PC-9 (cell line): ENCODE data around the gene C18orf63. TPM values are rescaled to one million over a fixed set of nuclear protein-coding genes. Genes with fewer than 3 reads are reported as not detected.

ENCODE experiments used
- BruUV-seq: library from RNA; stranded (reverse); fragments of 400-500 nt; replicated peaks from 2 replicates; lab custom pipeline; 2021; lab: Mats Ljungman, UMichigan
- CTCF ChIA-PET: fragments of 300-600 bp; sonication (Branson Sonifier 250); formaldehyde crosslinking; loops from one replicate; lab custom pipeline; 2022; ENCODE audit warnings: antibody characterized with exemption; lab: Charles Lee
- POLR2A ChIA-PET: fragments of 300-600 bp; sonication (Branson Sonifier 250); formaldehyde crosslinking; loops from one replicate; lab custom pipeline; 2022; ENCODE audit warnings: antibody characterized with exemption; ENCODE audit not compliant: unreplicated experiment; lab: Charles Lee
- DNase-seq, 2 experiments: peaks; one replicate each; pipeline versions ENCODE4 v3.0.0 to v3.0.0-alpha.2; 2015 to 2022; ENCODE audit warnings: mixed read lengths in 1 of 2
- H2AFZ ChIP-seq: fragments of 200-600 bp; sonication (generic); 2 replicates; pipeline ENCODE4 v1.8.1; 2017; ENCODE audit warnings: antibody characterized with exemption
- H3F3A ChIP-seq: fragments of 200-600 bp; sonication (generic); 2 replicates; pipeline ENCODE4 v1.8.1; 2017; ENCODE audit warnings: antibody characterized with exemption, mild to moderate bottlenecking, low read depth; ENCODE audit not compliant: insufficient read depth
- H3K27ac ChIP-seq: fragments of 200-600 bp; sonication (generic); 2 replicates; pipeline ENCODE4 v1.6.1; 2016; ENCODE audit warnings: mixed run types
- H3K27me3 ChIP-seq: fragments of 200-600 bp; sonication (generic); 2 replicates; pipeline ENCODE4 v1.6.1; 2016; ENCODE audit warnings: low read depth, mixed run types; ENCODE audit not compliant: insufficient read depth
- H3K36me3 ChIP-seq: fragments of 200-600 bp; sonication (generic); 2 replicates; pipeline ENCODE4 v1.6.1; 2016; ENCODE audit warnings: low read depth, mixed run types
- H3K4me1 ChIP-seq: fragments of 200-600 bp; sonication (generic); replicated peaks from 2 replicates; pipeline ENCODE4 v1.6.1; 2016; ENCODE audit warnings: mixed run types; ENCODE audit not compliant: insufficient read depth
- H3K4me2 ChIP-seq: fragments of 200-600 bp; sonication (generic); 2 replicates; pipeline ENCODE4 v1.6.1; 2017; ENCODE audit warnings: mixed run types
- H3K4me3 ChIP-seq: fragments of 200-600 bp; sonication (generic); 2 replicates; pipeline ENCODE4 v1.6.1; 2016; ENCODE audit warnings: mixed run types
- H3K79me2 ChIP-seq: fragments of 200-600 bp; sonication (generic); 2 replicates; pipeline ENCODE4 v1.6.1; 2017; ENCODE audit warnings: low read depth, mixed run types
- H3K9me2 ChIP-seq: fragments of 200-600 bp; sonication (generic); 2 replicates; pipeline ENCODE4 v1.8.1; 2017; ENCODE audit warnings: mild to moderate bottlenecking; ENCODE audit not compliant: insufficient read depth
- H3K9me3 ChIP-seq: fragments of 200-600 bp; sonication (generic); 2 replicates; pipeline ENCODE4 v1.8.1; 2016; ENCODE audit warnings: low read depth; ENCODE audit not compliant: insufficient read depth
- H4K20me1 ChIP-seq: fragments of 200-600 bp; sonication (generic); 2 replicates; pipeline ENCODE4 v1.8.1; 2017; ENCODE audit not compliant: insufficient read depth
- CTCF ChIP-seq: fragments of 200-600 bp; sonication (generic); conservative IDR thresholded peaks from 2 replicates; pipeline ENCODE4 v1.6.1; 2017; ENCODE audit warnings: mixed run types, antibody characterized with exemption, mild to moderate bottlenecking, moderate library complexity
- EZH2 ChIP-seq: fragments of 200-600 bp; sonication (generic); IDR thresholded peaks from 2 replicates; pipeline ENCODE4 v1.8.0; 2017; ENCODE audit warnings: antibody characterized with exemption, low read depth
- intact Hi-C: fragments of 100-400 bp; cut with micrococcal nuclease; formaldehyde crosslinking; loops from one replicate; pipeline ENCODE4 v1.10.0; 2022; ENCODE audit not compliant: unreplicated experiment
- total RNA-seq: library from RNA; stranded (reverse); gene quantifications from 2 replicates; pipeline ENCODE4 v1.2.3, GENCODE V29; 2021

Gene C18orf63
- total RNA-seq, 1 experiment from 2014 or later: not detected

GRCh38 chr18:74268933-74269620 lies 46.6 kb upstream of the C18orf63 start:
- no peaks in the 10 kb centered on the region for H3K4me1 ChIP-seq
- ChIA-PET CTCF (no interaction called here), POLR2A (no interaction called here)
- no TSS peak for BruUV-seq
- H3K27me3 ChIP-seq: no peaks in the 10 kb centered on the region
- peaks cover 6% of the 10 kb centered on the region; the same call in 1 of the 2 replicates for H3F3A ChIP-seq
- intact Hi-C loops: no loop called here
- no peak overlapping the region for H3K4me3 ChIP-seq
- H3K79me2 ChIP-seq: peaks cover 75% of the 10 kb centered on the region
- TF ChIP-seq EZH2: no peak
- no peak for TF ChIP-seq CTCF
- no peaks in the 10 kb centered on the region for H3K9me3 ChIP-seq
- no peak for DNase-seq
- no peak overlapping the region for H3K4me2 ChIP-seq
- H4K20me1 ChIP-seq: no peaks in the 10 kb centered on the region
- H3K36me3 ChIP-seq: no peaks in the 10 kb centered on the region
- no peak overlapping the region for H2AFZ ChIP-seq
- no peak overlapping the region for H3K27ac ChIP-seq
- no peaks in the 10 kb centered on the region for H3K9me2 ChIP-seq

GRCh38 chr18:74271635-74272034 lies 44.0 kb upstream of the C18orf63 start:
- TF ChIP-seq CTCF: no peak
- TF ChIP-seq EZH2: no peak
- H2AFZ ChIP-seq: no peak overlapping the region
- no peak overlapping the region for H3K4me2 ChIP-seq
- H3K4me3 ChIP-seq: no peak overlapping the region
- H3K9me3 ChIP-seq: no peaks in the 10 kb centered on the region
- no peaks in the 10 kb centered on the region for H3K27me3 ChIP-seq
- H3K4me1 ChIP-seq: no peaks in the 10 kb centered on the region
- H3K9me2 ChIP-seq: no peaks in the 10 kb centered on the region
- H3F3A ChIP-seq: peaks cover 3% of the 10 kb centered on the region; the same call in 1 of the 2 replicates
- CTCF ChIA-PET: no interaction called here
- intact Hi-C loops: no loop called here
- no peak overlapping the region for H3K27ac ChIP-seq
- H4K20me1 ChIP-seq: no peaks in the 10 kb centered on the region
- no TSS peak for BruUV-seq
- DNase-seq: no peak
- H3K79me2 ChIP-seq: peaks cover 88% of the 10 kb centered on the region
- H3K36me3 ChIP-seq: no peaks in the 10 kb centered on the region
- POLR2A ChIA-PET: no interaction called here

GRCh38 chr18:74273394-74273793 lies 42.2 kb upstream of the C18orf63 start:
- Histone ChIP-seq H3K27me3 (no peaks in the 10 kb centered on the region), H3K4me1 (no peaks in the 10 kb centered on the region), H3K79me2 (peaks cover 92% of the 10 kb centered on the region), H3K9me2 (no peaks in the 10 kb centered on the region), H3K27ac (no peak overlapping the region), H3K4me3 (no peak overlapping the region), H3K9me3 (no peaks in the 10 kb centered on the region), H3K4me2 (no peak overlapping the region), H3K36me3 (no peaks in the 10 kb centered on the region), H3F3A (no peaks in the 10 kb centered on the region), H4K20me1 (no peaks in the 10 kb centered on the region), H2AFZ (no peak overlapping the region)
- CTCF ChIA-PET: no interaction called here
- no TSS peak for BruUV-seq
- intact Hi-C loops: no loop called here
- POLR2A ChIA-PET: no interaction called here
- TF ChIP-seq EZH2: no peak
- no peak for TF ChIP-seq CTCF
- no peak for DNase-seq
